A549 (cell line): ENCODE measurements around the gene CBY1. TPM values are rescaled to one million over a fixed set of nuclear protein-coding genes. Genes with fewer than 3 reads are reported as not detected.

Source experiments
- ATAC-seq, 2 experiments: fragments of 200-7000 bp in 1 of 2; fragments of >200 bp in 1 of 2; cut with Nextera tagmentation in 1 of 2; cut with Tn5 transposase in 1 of 2; 3 replicates each; pipeline versions ENCODE4 v1.8.0 to v1.9.1; 2018 to 2020; ENCODE audit warnings: mild to moderate bottlenecking in 1 of 2, moderate library complexity in 1 of 2
- CTCF ChIA-PET: fragments of 300-600 bp; sonication (Branson Sonifier 250); formaldehyde crosslinking; extraction: SDS; loops from one replicate; lab custom pipeline; 2021; ENCODE audit warnings: antibody characterized with exemption, inconsistent platforms; lab: Yijun Ruan, JAX
- POLR2A ChIA-PET: fragments of 350-600 bp; formaldehyde crosslinking; extraction: SDS; loops from one replicate; lab custom pipeline; 2021; ENCODE audit warnings: antibody characterized with exemption, inconsistent platforms; lab: Yijun Ruan, JAX
- DNase-seq, 2 experiments: peaks; one replicate each; pipeline versions ENCODE4 v3.0.0 to v3.0.0-alpha.2; 2011 to 2016; ENCODE audit warnings: low read depth in 1 of 2, low spot score in 1 of 2
- FAIRE-seq: peaks from 2 replicates; lab custom pipeline; 2011; peaks lifted over from hg19 to GRCh38; lab: Jason Lieb, UNC
- H3K27ac ChIP-seq, 2 experiments: fragments of >200 bp; sonication (Bioruptor Twin); formaldehyde crosslinking; 3 replicates each; pipeline ENCODE4 v1.5.1; 2016 to 2017
- H3K4me1 ChIP-seq: fragments of >200 bp; sonication (Bioruptor Twin); formaldehyde crosslinking; 3 replicates; pipeline ENCODE4 v1.6.1; 2016
- H3K4me2 ChIP-seq: fragments of >200 bp; sonication (Bioruptor Twin); formaldehyde crosslinking; 3 replicates; pipeline ENCODE4 v1.6.1; 2016
- H3K4me3 ChIP-seq: fragments of >200 bp; sonication (Bioruptor Twin); formaldehyde crosslinking; 3 replicates; pipeline ENCODE4 v1.5.1; 2016
- H3K9me3 ChIP-seq: fragments of >200 bp; sonication (Bioruptor Twin); formaldehyde crosslinking; 3 replicates; pipeline ENCODE4 v1.6.1; 2016
- CBX2 ChIP-seq: fragments of 200-600 bp; sonication (generic); IDR thresholded peaks from 2 replicates; pipeline ENCODE4 v1.6.1; 2016; ENCODE audit warnings: low read depth, mild to moderate bottlenecking, borderline replicate concordance
- CEBPB ChIP-seq, 2 experiments: fragments of >200 bp in 1 of 2; sonication (Bioruptor Twin) in 1 of 2; formaldehyde crosslinking in 1 of 2; IDR thresholded peaks; 2 replicates each; pipeline ENCODE4 v1.6.1; 2012 to 2016
- CHD2 ChIP-seq: fragments of 150-350 bp; IDR thresholded peaks from 2 replicates; pipeline ENCODE4 v1.6.1; 2014; ENCODE audit warnings: low read length; ENCODE audit not compliant: partially characterized antibody
- CHD4 ChIP-seq: fragments of 200-600 bp; sonication (generic); IDR thresholded peaks from 2 replicates; pipeline ENCODE4 v1.6.1; 2016; ENCODE audit warnings: antibody characterized with exemption, mild to moderate bottlenecking, borderline replicate concordance
- EHMT2 ChIP-seq: fragments of 200-600 bp; sonication (generic); IDR thresholded peaks from 2 replicates; pipeline ENCODE4 v1.6.1; 2016; ENCODE audit warnings: antibody characterized with exemption, low read depth, mild to moderate bottlenecking, moderate library complexity
- EP300 ChIP-seq, 2 experiments: fragments of >200 bp; sonication (Bioruptor Twin); formaldehyde crosslinking; IDR thresholded peaks; 2 replicates in 1 of 2; 3 replicates in 1 of 2; pipeline ENCODE4 v1.6.1; 2016 to 2017
- ESRRA ChIP-seq: fragments of 150-350 bp; IDR thresholded peaks from 2 replicates; pipeline ENCODE4 v1.6.1; 2014; ENCODE audit warnings: mild to moderate bottlenecking, low read length, borderline replicate concordance
- FOSL2 ChIP-seq, 2 experiments: fragments of 450-650 bp in 1 of 2; fragments of >200 bp in 1 of 2; sonication (Bioruptor Twin) in 1 of 2; formaldehyde crosslinking; IDR thresholded peaks; 2 replicates each; pipeline versions ENCODE4 v1.5.0 to v1.6.1; 2016 to 2020; ENCODE audit warnings: mild to moderate bottlenecking in 1 of 2, moderate library complexity in 1 of 2
- HOXA7 ChIP-seq: fragments of 250-450 bp; sonication (Bioruptor Pico); IDR thresholded peaks from 2 replicates; pipeline ENCODE4 v1.5.0; 2020; ENCODE audit warnings: mild to moderate bottlenecking, moderate library complexity
- HOXB13 ChIP-seq: fragments of 250-450 bp; sonication (Bioruptor Pico); IDR thresholded peaks from 2 replicates; pipeline ENCODE4 v1.5.0; 2020; ENCODE audit warnings: low read depth, mild to moderate bottlenecking, moderate library complexity
- JUNB ChIP-seq: fragments of >200 bp; sonication (Bioruptor Twin); formaldehyde crosslinking; IDR thresholded peaks from 2 replicates; pipeline ENCODE4 v1.6.1; 2016
- KDM1A ChIP-seq: fragments of 200-600 bp; sonication (generic); IDR thresholded peaks from 2 replicates; pipeline ENCODE4 v1.6.1; 2016; ENCODE audit warnings: low read depth, mild to moderate bottlenecking
- MAFK ChIP-seq: fragments of 450-650 bp; IDR thresholded peaks from 2 replicates; pipeline ENCODE4 v1.6.1; 2014; ENCODE audit not compliant: partially characterized antibody
- MAZ ChIP-seq: fragments of 150-350 bp; IDR thresholded peaks from 2 replicates; pipeline ENCODE4 v1.6.1; 2014; ENCODE audit warnings: antibody characterized with exemption, low read depth, low read length, borderline replicate concordance
- NR3C1 ChIP-seq: fragments of >200 bp; sonication (Bioruptor Twin); formaldehyde crosslinking; IDR thresholded peaks from 3 replicates; pipeline ENCODE4 v1.6.1; 2017
- PHF8 ChIP-seq: fragments of 200-600 bp; sonication (generic); IDR thresholded peaks from 2 replicates; pipeline ENCODE4 v1.6.1; 2016; ENCODE audit warnings: low read depth, mild to moderate bottlenecking, antibody characterized with exemption, moderate library complexity, borderline replicate concordance
- POLR2A ChIP-seq: IDR thresholded peaks from 2 replicates; pipeline ENCODE4 v1.6.1; 2012; ENCODE audit warnings: mild to moderate bottlenecking, low read length
- RFX5 ChIP-seq: fragments of 450-650 bp; IDR thresholded peaks from 2 replicates; pipeline ENCODE4 v1.7.1; 2014; ENCODE audit warnings: antibody characterized with exemption, mild to moderate bottlenecking, moderate library complexity
- ZSCAN20 ChIP-seq: fragments of 250-450 bp; sonication (Bioruptor Pico); IDR thresholded peaks from 2 replicates; pipeline ENCODE4 v1.8.0; 2022; ENCODE audit warnings: mild to moderate bottlenecking, moderate library complexity
- WGBS: methylation state at CpG from one replicate; pipeline ENCODE4 v1.1.6; 2017; ENCODE audit errors: missing lambda C conversion rate; 5-methylcytosine and 5-hydroxymethylcytosine counted together
- polyA plus RNA-seq, 4 experiments: library from polyadenylated mRNA; depleted of rRNA in 3 of 4; stranded (reverse); fragments of >200 nt; fragmentation: RNase III in 1 of 4; extraction: RNeasy Plus Mini Kit Qiagen cat#74134 plus additional on column Dnase treatment in 1 of 4; gene quantifications; 2 replicates in 3 of 4; 3 replicates in 1 of 4; pipeline ENCODE4 v1.2.3, GENCODE V29; 2011 to 2017
- TF ChIP-seq, protein P1 (sequence below): IDR thresholded peaks from 2 replicates; pipeline ENCODE4 v1.6.1; 2012
- TF ChIP-seq, protein P2 (sequence below): fragments of 250-450 bp; sonication (Bioruptor Pico); IDR thresholded peaks from 2 replicates; pipeline ENCODE4 v1.5.0; 2021; ENCODE audit warnings: mild to moderate bottlenecking, moderate library complexity, borderline replicate concordance
- TF ChIP-seq, protein P3 (sequence below): fragments of 250-450 bp; sonication (Bioruptor Pico); IDR thresholded peaks from 2 replicates; pipeline ENCODE4 v1.5.0; 2020; ENCODE audit warnings: low read depth, mild to moderate bottlenecking, moderate library complexity
- TF ChIP-seq, protein P4 (sequence below): IDR thresholded peaks from 2 replicates; pipeline ENCODE4 v1.6.1; 2012

Gene CBY1
- polyA plus RNA-seq, 2 of the 4 experiments (the other 2 are of a cell fraction), result 19.4 to 20.8 TPM

DNA sequence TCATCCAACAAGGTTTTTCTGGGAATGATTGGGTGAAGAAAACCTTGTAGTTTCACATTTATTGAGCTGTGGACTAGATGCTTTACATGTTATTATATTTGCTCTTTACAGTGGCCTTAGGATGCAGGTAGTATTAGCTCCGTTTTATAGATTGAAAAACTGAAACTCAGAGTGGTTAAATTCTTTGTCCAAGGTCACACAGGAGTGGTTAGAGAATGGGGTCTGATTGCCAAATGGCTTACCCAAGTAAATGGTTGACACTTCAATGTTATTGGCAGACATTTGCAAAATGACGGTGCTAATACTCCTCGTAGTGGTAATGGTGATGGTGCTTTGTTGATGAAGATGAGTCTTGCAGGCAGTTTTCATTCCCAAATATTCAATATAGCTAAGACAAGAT, 51.5 kb downstream of the CBY1 start:
- no peak for FAIRE-seq

DNA sequence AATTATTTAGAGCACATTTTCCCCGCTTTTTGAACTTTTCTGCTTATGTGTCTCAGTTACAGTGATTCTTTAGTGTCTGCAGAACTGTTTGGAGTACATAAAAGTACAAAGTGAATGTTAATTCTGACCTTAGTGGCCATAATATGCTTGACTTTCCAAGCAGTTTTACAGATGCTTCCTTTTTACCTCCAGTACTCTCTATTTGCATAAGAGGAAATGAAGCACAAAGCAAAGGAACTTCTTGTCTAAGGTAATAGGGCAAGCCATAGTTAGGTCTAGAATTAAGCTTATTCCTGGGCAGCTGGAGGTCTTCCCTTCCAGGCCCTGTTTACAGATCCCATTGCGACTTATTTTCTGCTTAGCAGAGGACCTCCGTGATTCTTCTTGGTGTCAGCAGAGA, 52.9 kb downstream of the CBY1 start:
- 92% methylated on average over 3 of the region's 3 CpGs for WGBS
- FAIRE-seq, result no peak
- Histone ChIP-seq H3K9me3 (no peaks in the 10 kb centered on the region), H3K4me3 (no peak overlapping the region), H3K27ac (no peak overlapping the region), H3K4me2 (no peak overlapping the region), H3K4me1 (peaks cover 19% of the 10 kb centered on the region; the same call in 2 of the 3 replicates)
- no peak for DNase-seq
- ATAC-seq, result no peak
- TF ChIP-seq FOSL2 (IDR thresholded peaks at IDR 0.05) (no peak), FOSL2 (CRISPR knock-in tag; IDR thresholded peaks at IDR 0.05) (no peak), JUNB (no peak), MAZ (no peak)
- CTCF ChIA-PET, result interaction anchor here (1.0 to 4.0 kb wide), 3 partner anchors 9 to 59 kb away, joined by 3 to 22 read pairs (median 7); no protein-coding TSS in a partner anchor
- POLR2A ChIA-PET, result no interaction called here

More for the DNA sequence above, 51.5 kb downstream of the CBY1 start:
- H3K4me1 ChIP-seq, result peaks cover 19% of the 10 kb centered on the region; the same call in 2 of the 3 replicates
- H3K27ac ChIP-seq, result no peak overlapping the region
- CTCF ChIA-PET, result interaction anchor here (0.8 to 4.0 kb wide), 8 partner anchors 10 to 656 kb away, joined by 3 to 22 read pairs (median 6); partner anchors contain the start of gene TOMM22
- ATAC-seq, result no peak
- WGBS, result 91% methylated on average over 3 of the region's 3 CpGs
- TF ChIP-seq KDM1A, result no peak
- no peak for TF ChIP-seq ESRRA
- TF ChIP-seq, protein P1, sequence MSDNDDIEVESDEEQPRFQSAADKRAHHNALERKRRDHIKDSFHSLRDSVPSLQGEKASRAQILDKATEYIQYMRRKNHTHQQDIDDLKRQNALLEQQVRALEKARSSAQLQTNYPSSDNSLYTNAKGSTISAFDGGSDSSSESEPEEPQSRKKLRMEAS, result no peak
- TF ChIP-seq, protein P2, sequence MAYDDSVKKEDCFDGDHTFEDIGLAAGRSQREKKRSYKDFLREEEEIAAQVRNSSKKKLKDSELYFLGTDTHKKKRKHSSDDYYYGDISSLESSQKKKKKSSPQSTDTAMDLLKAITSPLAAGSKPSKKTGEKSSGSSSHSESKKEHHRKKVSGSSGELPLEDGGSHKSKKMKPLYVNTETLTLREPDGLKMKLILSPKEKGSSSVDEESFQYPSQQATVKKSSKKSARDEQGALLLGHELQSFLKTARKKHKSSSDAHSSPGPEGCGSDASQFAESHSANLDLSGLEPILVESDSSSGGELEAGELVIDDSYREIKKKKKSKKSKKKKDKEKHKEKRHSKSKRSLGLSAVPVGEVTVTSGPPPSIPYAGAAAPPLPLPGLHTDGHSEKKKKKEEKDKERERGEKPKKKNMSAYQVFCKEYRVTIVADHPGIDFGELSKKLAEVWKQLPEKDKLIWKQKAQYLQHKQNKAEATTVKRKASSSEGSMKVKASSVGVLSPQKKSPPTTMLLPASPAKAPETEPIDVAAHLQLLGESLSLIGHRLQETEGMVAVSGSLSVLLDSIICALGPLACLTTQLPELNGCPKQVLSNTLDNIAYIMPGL, result no peak
- TF ChIP-seq, protein P3, sequence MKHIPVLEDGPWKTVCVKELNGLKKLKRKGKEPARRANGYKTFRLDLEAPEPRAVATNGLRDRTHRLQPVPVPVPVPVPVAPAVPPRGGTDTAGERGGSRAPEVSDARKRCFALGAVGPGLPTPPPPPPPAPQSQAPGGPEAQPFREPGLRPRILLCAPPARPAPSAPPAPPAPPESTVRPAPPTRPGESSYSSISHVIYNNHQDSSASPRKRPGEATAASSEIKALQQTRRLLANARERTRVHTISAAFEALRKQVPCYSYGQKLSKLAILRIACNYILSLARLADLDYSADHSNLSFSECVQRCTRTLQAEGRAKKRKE (CRISPR knock-in tag), result no peak
- no peak for TF ChIP-seq CEBPB (IDR thresholded peaks at IDR 0.05)
- no peaks in the 10 kb centered on the region for H3K9me3 ChIP-seq
- no peak overlapping the region for H3K4me3 ChIP-seq
- DNase-seq, result no peak
- POLR2A ChIA-PET, result no interaction called here
- H3K4me2 ChIP-seq, result peak overlapping the region; percentile 93

DNA sequence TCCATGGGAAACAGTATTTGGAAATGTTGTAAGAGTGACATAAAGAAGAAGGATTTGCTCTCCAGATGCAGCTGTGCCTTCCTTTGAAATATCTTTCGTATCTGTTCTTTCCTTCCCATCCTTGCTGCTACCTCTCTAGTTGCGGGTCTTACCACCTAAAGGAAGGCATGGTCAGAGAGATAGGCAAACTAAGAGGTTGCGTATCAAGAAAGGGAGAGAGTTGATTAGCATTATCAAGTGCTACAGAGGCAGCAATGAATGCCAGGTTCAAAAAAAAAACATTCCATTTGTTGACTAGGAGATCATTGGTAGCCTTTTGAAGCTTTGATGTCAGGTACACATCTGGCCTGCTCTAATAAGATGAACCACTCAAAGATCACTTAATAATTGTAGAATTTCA, 53.9 kb downstream of the CBY1 start:
- no peak overlapping the region for H3K4me3 ChIP-seq
- CTCF ChIA-PET, result interaction anchor here (0.7 to 1.3 kb wide), 2 partner anchors 15 to 295 kb away, joined by 3 to 7 read pairs; no protein-coding TSS in a partner anchor
- no peak overlapping the region for H3K27ac ChIP-seq
- no peak overlapping the region for H3K4me2 ChIP-seq
- DNase-seq, result no peak
- no peaks in the 10 kb centered on the region for H3K9me3 ChIP-seq
- TF ChIP-seq HOXB13 (CRISPR knock-in tag) (no peak), CEBPB (IDR thresholded peaks at IDR 0.05) (no peak)
- no peak for ATAC-seq
- FAIRE-seq, result no peak
- POLR2A ChIA-PET, result no interaction called here
- WGBS, result 95% methylated on average over 3 of the region's 3 CpGs
- H3K4me1 ChIP-seq, result peaks cover 13% of the 10 kb centered on the region; the same call in 2 of the 3 replicates

DNA sequence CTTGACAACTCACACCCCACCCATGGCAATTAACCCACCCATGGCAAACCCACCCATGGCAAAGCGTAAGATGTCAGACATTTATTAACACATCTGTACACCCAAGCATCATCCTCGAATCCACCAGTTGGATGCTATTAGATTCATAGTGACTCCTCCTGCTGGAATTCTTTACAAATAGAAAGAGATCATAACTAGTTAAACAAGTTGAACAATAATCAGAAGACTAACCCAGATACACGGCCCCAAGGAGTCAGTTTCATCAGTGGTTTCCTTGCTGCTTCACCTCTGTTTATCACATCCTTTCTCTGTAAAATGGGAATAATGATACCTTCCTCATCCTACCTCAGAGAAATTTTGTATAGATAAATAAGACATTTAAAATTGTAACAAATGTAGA, 54.4 kb downstream of the CBY1 start:
- Histone ChIP-seq H3K9me3 (no peaks in the 10 kb centered on the region), H3K4me1 (peaks cover 13% of the 10 kb centered on the region; the same call in 2 of the 3 replicates), H3K4me3 (no peak overlapping the region), H3K4me2 (no peak overlapping the region), H3K27ac (no peak overlapping the region)
- CTCF ChIA-PET, result interaction anchor here (0.7 kb wide), 1 partner anchor 295 kb away, joined by 3 read pairs; no protein-coding TSS in a partner anchor
- no peak for DNase-seq
- FAIRE-seq, result no peak
- POLR2A ChIA-PET, result no interaction called here
- ATAC-seq, result no peak
- TF ChIP-seq CHD4 (no peak), JUNB (no peak), NR3C1 (no peak), POLR2A (no peak), EP300 (IDR thresholded peaks at IDR 0.05) (no peak), HOXA7 (CRISPR knock-in tag) (no peak), EHMT2 (no peak), RFX5 (no peak), MAFK (no peak), ZSCAN20 (CRISPR knock-in tag) (no peak), CHD2 (no peak), PHF8 (no peak), CBX2 (no peak)
- TF ChIP-seq, protein P2, result no peak
- TF ChIP-seq, protein P4, sequence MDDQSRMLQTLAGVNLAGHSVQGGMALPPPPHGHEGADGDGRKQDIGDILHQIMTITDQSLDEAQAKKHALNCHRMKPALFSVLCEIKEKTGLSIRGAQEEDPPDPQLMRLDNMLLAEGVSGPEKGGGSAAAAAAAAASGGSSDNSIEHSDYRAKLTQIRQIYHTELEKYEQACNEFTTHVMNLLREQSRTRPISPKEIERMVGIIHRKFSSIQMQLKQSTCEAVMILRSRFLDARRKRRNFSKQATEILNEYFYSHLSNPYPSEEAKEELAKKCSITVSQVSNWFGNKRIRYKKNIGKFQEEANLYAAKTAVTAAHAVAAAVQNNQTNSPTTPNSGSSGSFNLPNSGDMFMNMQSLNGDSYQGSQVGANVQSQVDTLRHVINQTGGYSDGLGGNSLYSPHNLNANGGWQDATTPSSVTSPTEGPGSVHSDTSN, result no peak
- whole genome bisulfite sequencing, result 67% methylated on average over 3 of the region's 3 CpGs
